ENCODE data around the gene TBC1D9B. TPM values are rescaled to one million over a fixed set of nuclear protein-coding genes. Genes with fewer than 3 reads are reported as not detected.

TBC1D9B gene
- total RNA-seq, 1 donor from 2014 or later: 128 TPM

- Mint-ChIP-seq H3K36me3 (ENCODE audit: insufficient read depth) (peaks cover 27% of the 10 kb centered on the region), H3K27me3 (no peaks in the 10 kb centered on the region), H3K27ac (no peak overlapping the region), H3K9me3 (ENCODE audit: low read depth) (no peaks in the 10 kb centered on the region), H3K4me3 (ENCODE audit: low read depth) (no peak overlapping the region), H3K4me1 (ENCODE audit: low read depth) (no peaks in the 10 kb centered on the region)
- no peak for DNase-seq (ENCODE audit: low spot score, unreplicated experiment)
- no peak for TF ChIP-seq CTCF (IDR thresholded peaks at IDR 0.05; ENCODE audit: unreplicated experiment)
Measured at GRCh38 chr5:179867476-179867875, 40.2 kb downstream of the TBC1D9B start.

- Mint-ChIP-seq H3K27me3 (no peaks in the 10 kb centered on the region), H3K9me3 (ENCODE audit: low read depth) (no peaks in the 10 kb centered on the region), H3K27ac (no peak overlapping the region), H3K36me3 (ENCODE audit: insufficient read depth) (peaks cover 29% of the 10 kb centered on the region), H3K4me1 (ENCODE audit: low read depth) (no peaks in the 10 kb centered on the region), H3K4me3 (ENCODE audit: low read depth) (no peak overlapping the region)
- TF ChIP-seq CTCF (IDR thresholded peaks at IDR 0.05; ENCODE audit: unreplicated experiment): no peak
- DNase-seq (ENCODE audit: low spot score, unreplicated experiment): no peak
Measured at GRCh38 chr5:179867079-179867465, 40.6 kb downstream of the TBC1D9B start.

DNA sequence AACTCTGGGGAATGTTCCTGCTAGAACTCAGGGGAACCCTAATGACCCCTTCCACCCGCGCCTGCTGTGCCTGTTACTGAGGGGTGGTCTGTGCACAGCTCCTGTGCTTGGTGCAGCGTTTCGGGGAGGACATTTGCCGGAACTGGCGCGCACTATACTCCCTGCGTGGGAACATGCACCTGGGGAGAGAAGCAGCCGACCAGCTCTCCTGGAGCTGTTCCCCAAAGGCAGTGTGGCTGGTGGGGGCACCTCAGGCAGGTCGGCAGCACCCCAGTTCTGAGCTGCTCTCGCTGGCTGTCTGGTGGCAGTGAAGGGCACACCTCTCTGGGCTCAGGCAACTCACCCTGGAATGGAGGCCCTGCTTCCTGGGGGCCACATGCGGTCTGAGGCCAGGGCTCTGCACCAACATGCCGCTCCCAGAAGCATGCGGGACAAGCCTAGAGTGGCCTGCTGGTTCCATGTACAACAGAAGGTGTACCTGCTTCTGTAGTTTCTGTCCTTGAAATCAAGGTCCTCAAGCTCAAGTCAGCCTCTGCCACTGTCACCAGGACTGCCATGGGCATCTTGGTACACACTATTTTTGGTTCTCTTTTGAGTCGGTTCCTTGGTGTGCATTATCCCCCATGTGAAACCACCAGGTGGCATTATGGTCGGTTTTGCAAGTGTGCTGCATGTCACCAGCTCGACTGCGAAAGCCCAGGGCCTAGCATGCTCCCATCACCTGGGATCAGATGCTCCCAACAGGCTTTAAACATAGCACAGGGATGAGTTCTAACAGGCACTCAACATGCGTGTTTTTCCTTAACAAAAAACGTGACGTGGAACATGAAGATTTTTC lies 41.2 kb downstream of the TBC1D9B start:
- no peaks in the 10 kb centered on the region for H3K27me3 Mint-ChIP-seq
- peaks cover 30% of the 10 kb centered on the region for H3K36me3 Mint-ChIP-seq (ENCODE audit: insufficient read depth)
- H3K4me1 Mint-ChIP-seq (ENCODE audit: low read depth): no peaks in the 10 kb centered on the region
- H3K4me3 Mint-ChIP-seq (ENCODE audit: low read depth): no peak overlapping the region
- no peaks in the 10 kb centered on the region for H3K9me3 Mint-ChIP-seq (ENCODE audit: low read depth)
- H3K27ac Mint-ChIP-seq: no peak overlapping the region
- no peak for DNase-seq (ENCODE audit: low spot score, unreplicated experiment)
- no peak for TF ChIP-seq CTCF (IDR thresholded peaks at IDR 0.05; ENCODE audit: unreplicated experiment)

GRCh38 chr5:179865491-179866240 lies 42.0 kb downstream of the TBC1D9B start:
- TF ChIP-seq CTCF (IDR thresholded peaks at IDR 0.05; ENCODE audit: unreplicated experiment): no peak
- no peaks in the 10 kb centered on the region for H3K9me3 Mint-ChIP-seq (ENCODE audit: low read depth)
- DNase-seq (ENCODE audit: low spot score, unreplicated experiment): no peak
- H3K27me3 Mint-ChIP-seq: no peaks in the 10 kb centered on the region
- H3K4me3 Mint-ChIP-seq (ENCODE audit: low read depth): no peak overlapping the region
- H3K4me1 Mint-ChIP-seq (ENCODE audit: low read depth): no peaks in the 10 kb centered on the region
- peaks cover 25% of the 10 kb centered on the region for H3K36me3 Mint-ChIP-seq (ENCODE audit: insufficient read depth)
- H3K27ac Mint-ChIP-seq: no peak overlapping the region

DNA sequence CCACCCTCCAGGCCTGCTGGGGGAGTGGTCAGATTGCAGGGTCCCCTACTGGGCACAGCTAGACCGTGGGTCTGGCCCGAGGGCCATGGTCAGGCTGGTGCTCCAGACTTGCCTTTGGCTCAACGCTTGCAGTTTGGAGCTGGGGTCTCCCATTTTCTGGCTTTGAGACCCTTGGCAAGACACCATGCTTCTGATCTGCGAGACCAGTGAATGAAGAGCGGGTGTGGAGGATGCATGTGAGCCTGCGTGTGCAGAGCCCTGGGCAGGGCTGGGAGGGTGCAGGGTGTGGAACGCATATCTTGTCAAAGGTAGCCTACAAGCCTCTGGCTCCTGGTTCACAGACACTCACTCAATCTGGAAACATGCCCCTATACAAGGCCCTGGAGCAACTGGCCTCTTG lies 43.0 kb downstream of the TBC1D9B start:
- H3K27me3 Mint-ChIP-seq: no peaks in the 10 kb centered on the region
- no peak for TF ChIP-seq CTCF (IDR thresholded peaks at IDR 0.05; ENCODE audit: unreplicated experiment)
- H3K9me3 Mint-ChIP-seq (ENCODE audit: low read depth): no peaks in the 10 kb centered on the region
- H3K27ac Mint-ChIP-seq: no peak overlapping the region
- H3K36me3 Mint-ChIP-seq (ENCODE audit: insufficient read depth): peaks cover 25% of the 10 kb centered on the region
- no peak for DNase-seq (ENCODE audit: low spot score, unreplicated experiment)
- H3K4me1 Mint-ChIP-seq (ENCODE audit: low read depth): peaks cover 4% of the 10 kb centered on the region
- H3K4me3 Mint-ChIP-seq (ENCODE audit: low read depth): no peak overlapping the region

Measured in progenitor cell of endocrine pancreas (in vitro differentiated cells).